Measurements from ENCODE around the gene PDE7B. TPM values are rescaled to one million over a fixed set of nuclear protein-coding genes. Genes with fewer than 3 reads are reported as not detected.
A peak's percentile ranks its signal among the peaks of the same experiment; 100 is the strongest.

Gene PDE7B
- total RNA-seq, 2 experiments from 2014 or later = 0.58 to 0.68 TPM

- CTCF ChIA-PET = interaction anchor here (0.9 to 1.1 kb wide), 3 partner anchors 13 to 190 kb away, joined by 3 to 4 read pairs (median 4); no protein-coding TSS in a partner anchor
Measured at GRCh38 chr6:135866445-135867123, 15.1 kb downstream of the PDE7B start.

GRCh38 chr6:135867332-135867731, 15.8 kb downstream of the PDE7B start:
- H3K9me3 Mint-ChIP-seq = peaks cover 5% of the 10 kb centered on the region
- H3K27me3 Mint-ChIP-seq = no peaks in the 10 kb centered on the region
- no peak for TF ChIP-seq CTCF (IDR thresholded peaks at IDR 0.05)
- ATAC-seq (no peak), DNase-seq (no peak)
- H3K4me1 Mint-ChIP-seq (ENCODE audit: low read depth) = peaks cover 16% of the 10 kb centered on the region
- H3K4me3 Mint-ChIP-seq = no peak overlapping the region
- ChIA-PET POLR2A (no interaction called here), CTCF (interaction anchor here (0.9 to 1.8 kb wide), 2 partner anchors 42 to 190 kb away, joined by 3 to 6 read pairs; no protein-coding TSS in a partner anchor)
- intact Hi-C loops (cut with micrococcal nuclease) = no loop called here
- H3K36me3 Mint-ChIP-seq (ENCODE audit: low read depth) = peaks cover 4% of the 10 kb centered on the region
- no peak overlapping the region for H3K27ac Mint-ChIP-seq

More at GRCh38 chr6:135866445-135867123, 15.1 kb downstream of the PDE7B start:
- DNase-seq (no peak), ATAC-seq (no peak)
- intact Hi-C loops (cut with micrococcal nuclease) = no loop called here
- Mint-ChIP-seq H3K27ac (no peak overlapping the region), H3K9me3 (peaks cover 5% of the 10 kb centered on the region), H3K4me3 (no peak overlapping the region), H3K4me1 (ENCODE audit: low read depth) (peaks cover 14% of the 10 kb centered on the region), H3K36me3 (ENCODE audit: low read depth) (peaks cover 4% of the 10 kb centered on the region), H3K27me3 (no peaks in the 10 kb centered on the region)
- POLR2A ChIA-PET = no interaction called here
- no peak for TF ChIP-seq CTCF (IDR thresholded peaks at IDR 0.05)

GRCh38 chr6:135869857-135870256, 18.4 kb downstream of the PDE7B start:
- ChIA-PET CTCF (no interaction called here), POLR2A (no interaction called here)
- Mint-ChIP-seq H3K27me3 (no peaks in the 10 kb centered on the region), H3K4me3 (no peak overlapping the region), H3K4me1 (ENCODE audit: low read depth) (peaks cover 16% of the 10 kb centered on the region), H3K27ac (no peak overlapping the region), H3K9me3 (peaks cover 5% of the 10 kb centered on the region), H3K36me3 (ENCODE audit: low read depth) (peaks cover 4% of the 10 kb centered on the region)
- intact Hi-C loops (cut with micrococcal nuclease) = no loop called here
- DNase-seq = peak; percentile 20
- ATAC-seq = peak; percentile 68
- no peak for TF ChIP-seq CTCF (IDR thresholded peaks at IDR 0.05)

GRCh38 chr6:135870722-135871121, 19.2 kb downstream of the PDE7B start:
- H3K4me3 Mint-ChIP-seq = no peak overlapping the region
- no peak for DNase-seq
- H3K36me3 Mint-ChIP-seq (ENCODE audit: low read depth) = no peaks in the 10 kb centered on the region
- TF ChIP-seq CTCF (IDR thresholded peaks at IDR 0.05) = no peak
- no peak overlapping the region for H3K27ac Mint-ChIP-seq
- ChIA-PET CTCF (interaction anchor here (2.0 kb wide), 1 partner anchor 39 kb away, joined by 7 read pairs; no protein-coding TSS in a partner anchor), POLR2A (interaction anchor here (0.6 kb wide), 1 partner anchor 345 kb away, joined by 3 read pairs; no protein-coding TSS in a partner anchor)
- H3K27me3 Mint-ChIP-seq = no peaks in the 10 kb centered on the region
- peaks cover 18% of the 10 kb centered on the region for H3K4me1 Mint-ChIP-seq (ENCODE audit: low read depth)
- no peak for ATAC-seq
- intact Hi-C loops (cut with micrococcal nuclease) = no loop called here
- no peaks in the 10 kb centered on the region for H3K9me3 Mint-ChIP-seq

- CTCF ChIA-PET = interaction anchor here (2.0 kb wide), 1 partner anchor 39 kb away, joined by 7 read pairs; no protein-coding TSS in a partner anchor
- Mint-ChIP-seq H3K36me3 (ENCODE audit: low read depth) (no peaks in the 10 kb centered on the region), H3K4me1 (ENCODE audit: low read depth) (peaks cover 23% of the 10 kb centered on the region), H3K27me3 (no peaks in the 10 kb centered on the region), H3K9me3 (no peaks in the 10 kb centered on the region), H3K4me3 (no peak overlapping the region), H3K27ac (no peak overlapping the region)
- TF ChIP-seq CTCF (IDR thresholded peaks at IDR 0.05) = no peak
- intact Hi-C loops (cut with micrococcal nuclease) = no loop called here
- POLR2A ChIA-PET = no interaction called here
- DNase-seq (no peak), ATAC-seq (no peak)
Measured at GRCh38 chr6:135871296-135871695, 19.8 kb downstream of the PDE7B start.
